Left kidney (tissue), 2 donors: ENCODE results near the gene ATP10A. TPM values are rescaled to one million over a fixed set of nuclear protein-coding genes. Genes with fewer than 3 reads are reported as not detected.
"Not testable (repeated sequence)": the region's sequence is repeated elsewhere in the genome, so short reads cannot be mapped to it uniquely, and the experiment has no call there.

ENCODE experiments used
- DNase-seq: peaks from one replicate; pipeline ENCODE4 v3.0.0-alpha.2; 2013
- polyA plus RNA-seq: library from polyadenylated mRNA; unstranded; fragments of 120-200 nt; gene quantifications from one replicate; pipeline ENCODE4 v1.2.1, GENCODE V29; 2013; ENCODE audit not compliant: insufficient read length

The ATP10A gene
- polyA plus RNA-seq, 1 donor: 4.1 TPM

DNA sequence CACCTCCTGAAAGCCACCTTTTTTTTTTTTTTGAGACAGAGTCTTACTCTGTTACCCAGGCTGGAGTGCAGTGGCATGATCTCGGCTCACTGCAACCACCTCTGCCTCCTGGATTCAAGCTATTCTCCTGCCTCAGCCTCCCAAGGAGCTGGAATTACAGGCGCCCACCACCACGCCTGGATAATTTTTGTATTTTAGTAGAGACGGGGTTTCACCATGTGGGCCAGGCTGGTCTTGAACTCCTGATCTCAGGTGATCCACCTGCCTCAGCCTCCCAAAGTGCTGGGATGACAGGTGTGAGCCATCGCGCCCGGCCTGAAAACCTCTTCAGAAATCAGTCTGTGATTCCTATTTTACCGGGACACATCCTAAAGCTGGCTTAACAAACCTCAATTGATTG is 91.4 kb downstream of the ATP10A start:
- DNase-seq: not testable (repeated sequence)

DNA sequence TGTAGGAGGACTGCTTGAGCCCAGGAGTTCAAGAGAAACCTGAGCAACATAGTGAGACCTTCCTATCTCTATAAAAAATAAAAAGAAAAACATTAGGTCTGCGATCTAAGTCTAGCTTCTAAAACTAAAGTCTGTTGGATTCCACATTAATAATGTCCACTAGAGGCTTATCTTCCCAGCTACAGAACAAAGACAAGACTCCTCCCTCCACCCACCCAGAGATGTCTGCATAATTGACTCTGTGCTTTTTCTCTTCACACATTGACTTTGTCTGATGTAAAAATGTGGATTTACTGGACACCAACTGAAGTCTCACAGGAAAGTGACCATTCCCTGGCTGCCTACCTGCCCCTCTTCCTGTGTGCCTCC is 91.8 kb downstream of the ATP10A start:
- no peak for DNase-seq

DNA sequence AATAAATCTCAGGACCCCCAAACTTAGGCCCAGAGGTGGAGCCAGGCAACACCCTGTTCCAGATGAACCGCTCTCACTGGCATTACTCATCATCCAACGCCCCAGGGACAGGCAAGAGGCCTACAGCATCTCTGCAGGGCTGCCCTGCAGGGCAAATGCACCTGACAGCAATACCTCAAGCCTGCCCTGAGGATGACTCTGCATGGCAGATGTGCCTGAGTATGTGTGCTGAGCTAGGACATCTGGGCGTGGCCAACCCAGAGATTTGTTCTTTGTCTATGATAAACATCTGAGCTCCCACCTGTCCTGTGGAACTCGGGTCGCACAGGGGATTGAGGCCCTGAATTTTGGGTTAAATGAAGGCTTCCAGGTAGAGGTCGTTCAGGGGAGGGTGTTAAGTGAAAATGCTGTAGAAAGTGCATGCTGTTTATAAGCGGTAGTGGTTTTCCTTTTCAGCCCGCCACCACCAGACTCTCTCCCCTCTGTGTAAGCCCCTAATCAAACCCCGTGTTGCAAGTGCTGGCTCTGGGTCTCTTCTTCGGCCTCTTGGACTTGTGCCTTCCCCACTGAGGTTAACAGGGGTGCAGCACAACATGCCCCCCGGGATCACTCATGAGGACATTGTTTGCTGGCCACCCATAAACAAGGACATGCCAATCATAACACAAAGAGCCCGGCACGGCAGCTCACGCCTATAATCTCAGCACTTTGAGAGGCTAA is 92.3 kb downstream of the ATP10A start:
- DNase-seq: no peak

DNA sequence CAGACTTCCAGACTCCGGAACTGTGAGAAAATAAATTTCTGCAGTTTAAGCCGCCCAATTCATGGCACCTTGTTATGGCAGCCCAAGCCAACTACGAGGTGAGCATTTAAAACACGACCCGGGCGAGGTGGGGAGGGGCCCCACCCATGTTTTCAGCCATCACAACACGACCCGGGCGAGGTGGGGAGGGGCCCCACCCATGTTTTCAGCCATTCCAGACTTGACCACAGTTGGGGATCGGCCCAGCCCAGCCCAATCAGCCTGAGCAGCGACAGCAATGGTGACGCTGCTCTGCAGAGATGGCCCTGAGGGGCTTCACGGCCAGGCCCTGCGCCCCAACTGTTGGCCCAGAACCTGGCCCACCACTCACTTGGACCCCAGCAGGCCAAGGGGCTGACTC is 93.1 kb downstream of the ATP10A start:
- DNase-seq: no peak

DNA sequence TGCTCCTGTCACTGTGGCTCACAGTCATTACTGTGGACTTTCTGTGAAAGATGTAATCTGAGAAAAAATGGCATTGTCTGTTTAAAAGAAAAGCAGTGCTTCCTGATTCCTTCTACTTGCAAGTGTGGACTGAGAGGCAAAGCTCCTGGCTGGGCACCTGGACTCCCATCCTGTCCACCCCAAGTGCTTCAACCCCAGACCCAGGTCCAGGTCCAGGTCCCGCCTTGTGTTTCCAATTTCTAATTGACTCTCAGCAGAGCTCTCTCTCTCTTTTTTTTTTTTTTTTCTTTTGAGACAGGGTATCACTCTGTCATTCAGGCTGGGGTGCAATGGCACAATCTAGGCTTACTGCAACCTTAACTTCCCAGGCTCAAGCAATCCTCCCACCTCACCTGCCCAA is 94.9 kb downstream of the ATP10A start:
- no peak for DNase-seq

DNA sequence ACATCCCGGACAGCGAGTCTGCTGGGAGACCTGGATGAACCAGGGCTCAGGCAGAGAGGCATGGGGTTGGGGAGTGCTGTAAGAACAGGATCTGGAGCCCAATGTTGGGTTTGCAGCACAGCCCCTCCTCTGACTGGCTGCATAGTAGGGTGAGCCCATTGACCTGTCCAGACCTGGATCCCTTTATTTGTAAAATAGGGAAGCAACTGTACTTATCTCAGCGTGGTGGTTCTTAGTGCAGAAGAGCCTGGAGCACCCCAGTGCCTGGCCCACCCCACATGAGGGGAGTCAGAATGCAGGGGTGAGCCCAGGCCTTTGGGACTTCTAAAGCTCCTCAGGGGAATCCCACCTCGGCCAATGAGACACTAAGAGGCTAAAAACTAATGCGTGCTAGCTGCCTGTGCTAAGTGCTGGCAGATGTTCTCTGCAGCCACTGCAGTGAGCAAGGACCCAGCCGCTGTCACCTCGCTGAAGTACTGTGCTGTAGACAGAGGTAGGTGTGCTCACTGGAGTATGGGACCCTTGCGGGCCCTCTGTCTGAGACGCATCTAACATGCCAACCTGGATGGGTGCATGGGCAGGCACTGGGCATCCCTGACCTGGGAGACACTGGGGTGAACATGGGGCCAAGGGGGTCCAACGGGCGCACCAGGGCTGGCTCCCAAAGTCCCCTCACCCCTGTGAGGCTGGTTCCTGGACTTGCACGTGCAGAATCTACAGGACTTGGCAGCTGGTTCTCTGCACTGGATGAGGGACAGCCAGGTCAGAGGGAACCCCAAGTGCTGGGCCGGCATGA is 95.6 kb downstream of the ATP10A start:
- DNase-seq: no peak

DNA sequence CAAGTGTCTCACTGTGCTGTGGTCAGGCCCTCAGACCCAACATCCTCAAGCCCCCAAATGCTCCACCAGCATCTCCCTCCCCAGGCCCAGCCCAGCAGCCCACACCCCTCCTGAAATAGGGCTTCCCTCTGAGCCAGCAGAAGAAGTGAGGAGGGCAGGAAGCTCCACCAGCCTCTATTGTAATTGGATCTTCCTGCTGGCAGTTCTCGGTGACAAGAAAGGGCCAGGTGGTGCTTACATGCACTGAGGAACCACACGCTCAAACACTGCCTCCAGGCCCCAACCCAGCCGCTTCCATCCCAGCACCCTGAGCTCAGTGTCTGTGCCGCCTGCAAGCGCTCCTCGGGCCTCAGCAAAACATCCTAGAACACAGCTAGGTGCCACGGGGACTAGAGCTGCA is 96.7 kb downstream of the ATP10A start:
- DNase-seq: no peak

DNA sequence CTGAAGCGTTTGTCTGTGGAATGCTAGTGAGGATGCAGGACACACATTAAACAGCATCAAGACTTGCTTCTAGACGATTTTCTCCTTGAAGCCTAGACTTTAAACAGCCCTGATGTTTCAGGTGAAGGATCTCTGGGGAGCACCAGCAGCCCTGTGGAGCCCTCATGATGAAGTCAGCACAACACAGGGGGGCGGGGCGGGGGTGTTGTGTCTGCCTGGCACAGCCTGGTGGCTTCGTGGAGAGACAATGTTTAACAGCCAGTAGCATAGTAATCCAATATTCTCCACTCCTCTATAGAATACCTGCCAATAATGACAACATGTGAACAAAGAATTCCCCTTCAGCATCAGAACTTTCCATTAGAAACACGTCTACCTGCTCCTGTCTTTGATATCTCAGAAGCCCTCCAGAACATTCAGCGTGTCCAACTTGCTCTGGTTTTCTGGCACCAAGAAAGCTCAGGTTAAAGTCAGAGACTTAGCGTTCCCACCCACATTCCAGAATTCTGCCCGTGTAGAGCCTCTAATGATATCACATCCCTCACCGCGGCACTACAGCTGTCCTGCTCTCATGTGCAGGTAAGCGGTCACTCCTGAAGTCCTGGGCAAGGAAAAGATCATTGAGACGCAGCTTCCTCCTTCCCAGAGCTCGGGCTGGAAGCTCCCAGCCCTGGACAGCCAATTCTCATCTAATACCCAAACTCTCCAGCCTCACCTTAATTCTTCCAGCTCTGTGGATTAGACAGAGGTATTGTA is 98.0 kb downstream of the ATP10A start:
- no peak for DNase-seq

DNA sequence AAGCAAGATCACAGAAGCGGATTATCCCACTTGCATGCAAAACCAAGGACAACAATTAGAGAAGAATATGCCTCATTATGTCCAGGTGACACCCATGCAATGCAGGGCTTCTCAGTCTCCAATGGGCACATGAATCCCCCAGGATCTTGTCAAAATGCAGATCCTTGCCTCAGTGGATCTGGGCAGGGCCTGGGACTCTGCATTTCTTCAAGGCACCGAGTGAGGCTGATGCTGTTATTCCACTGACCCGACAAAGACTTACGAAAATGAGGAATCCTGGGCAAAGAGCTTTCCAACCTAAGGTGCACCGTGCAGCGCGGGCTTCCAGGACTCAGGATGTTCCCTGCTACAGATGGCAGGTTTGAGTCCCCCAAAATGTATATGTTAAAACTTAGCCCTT is 99.2 kb downstream of the ATP10A start:
- no peak for DNase-seq

DNA sequence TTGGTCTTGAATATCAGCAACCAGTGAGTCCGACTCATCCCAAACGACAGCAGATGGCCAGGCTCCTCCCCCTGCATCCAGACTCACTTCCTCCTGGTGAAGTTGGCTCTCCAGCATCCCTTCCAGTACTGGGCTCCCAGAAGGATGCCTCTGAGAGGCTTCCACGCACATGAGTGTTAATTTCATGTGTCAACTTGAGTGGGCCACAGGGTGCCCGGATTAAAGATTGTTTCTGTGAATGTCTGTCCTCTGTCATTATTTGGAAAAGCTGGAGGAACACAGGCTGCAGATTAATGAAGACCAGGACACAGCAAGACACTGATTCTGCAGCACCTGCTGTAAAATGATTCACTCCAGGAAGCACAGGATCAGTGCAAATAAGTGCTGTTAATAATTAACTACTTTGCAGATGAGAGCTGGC is 99.8 kb downstream of the ATP10A start:
- no peak for DNase-seq

DNA sequence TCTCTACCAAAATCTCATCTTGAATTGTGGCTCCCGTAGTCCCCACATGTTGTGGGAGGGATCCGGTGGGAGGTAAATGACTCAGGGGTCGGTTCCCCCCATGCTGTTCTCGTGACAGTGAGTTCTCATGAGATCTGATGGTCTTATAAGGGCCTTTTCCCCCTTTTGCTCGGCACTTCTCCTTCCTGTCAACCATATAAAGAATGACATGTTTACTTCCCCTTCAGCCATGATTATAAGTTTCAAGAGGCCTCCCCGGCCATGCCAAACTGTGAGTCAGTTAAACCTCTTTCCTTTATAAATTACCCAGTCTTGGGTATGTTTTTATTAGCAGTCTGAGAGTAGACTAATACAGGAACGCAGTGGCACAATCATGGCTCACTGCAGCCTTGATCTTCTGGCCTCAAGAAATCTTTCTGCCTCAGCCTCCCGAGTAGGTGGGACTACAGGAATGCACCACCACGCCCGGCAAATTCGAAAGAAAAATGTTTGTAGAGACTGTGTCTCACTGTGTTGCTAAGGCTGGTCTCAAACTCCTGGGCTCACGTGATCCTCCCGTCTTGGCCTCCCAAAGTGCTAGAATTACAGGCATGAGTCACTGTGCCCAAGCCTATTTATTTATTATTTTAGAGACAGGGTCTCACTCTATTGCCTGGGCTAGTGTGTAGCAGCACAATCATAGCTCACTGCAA is 101.0 kb downstream of the ATP10A start:
- DNase-seq: no peak

DNA sequence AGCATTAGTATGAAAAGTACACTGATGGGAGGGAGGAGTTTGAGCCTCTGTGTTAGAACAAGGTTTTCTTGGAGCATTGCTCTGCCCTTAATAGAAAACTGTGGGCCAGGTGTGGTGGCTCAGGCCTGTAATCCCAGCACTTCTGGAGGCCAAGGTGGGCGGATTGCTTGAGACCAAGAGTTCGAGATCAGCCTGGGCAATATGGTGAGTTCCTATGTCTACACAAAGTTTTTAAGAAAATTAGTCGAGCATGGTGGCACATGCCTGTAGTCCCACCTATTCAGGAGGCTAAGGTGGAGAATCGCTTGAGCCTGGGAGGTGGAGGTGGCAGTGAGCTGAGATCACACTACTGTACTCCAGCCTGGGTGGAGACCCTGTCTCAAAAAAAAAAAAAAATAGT is 103.7 kb downstream of the ATP10A start:
- DNase-seq: no peak

DNA sequence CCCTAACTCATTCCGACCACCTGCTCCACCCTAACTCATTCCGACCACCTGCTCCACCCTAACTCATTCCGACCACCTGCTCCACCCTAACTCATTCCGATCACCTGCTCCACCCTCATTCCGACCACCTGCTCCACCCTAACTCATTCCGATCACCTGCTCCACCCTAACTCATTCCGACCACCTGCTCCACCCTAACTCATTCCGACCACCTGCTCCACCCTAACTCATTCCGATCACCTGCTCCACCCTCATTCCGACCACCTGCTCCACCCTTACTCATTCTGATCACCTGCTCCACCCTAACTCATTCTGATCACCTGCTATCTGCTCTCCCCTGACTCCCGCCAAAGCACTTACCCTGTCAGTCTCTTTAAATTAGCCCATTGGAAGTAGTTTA is 104.5 kb downstream of the ATP10A start:
- DNase-seq: not testable (repeated sequence)

DNA sequence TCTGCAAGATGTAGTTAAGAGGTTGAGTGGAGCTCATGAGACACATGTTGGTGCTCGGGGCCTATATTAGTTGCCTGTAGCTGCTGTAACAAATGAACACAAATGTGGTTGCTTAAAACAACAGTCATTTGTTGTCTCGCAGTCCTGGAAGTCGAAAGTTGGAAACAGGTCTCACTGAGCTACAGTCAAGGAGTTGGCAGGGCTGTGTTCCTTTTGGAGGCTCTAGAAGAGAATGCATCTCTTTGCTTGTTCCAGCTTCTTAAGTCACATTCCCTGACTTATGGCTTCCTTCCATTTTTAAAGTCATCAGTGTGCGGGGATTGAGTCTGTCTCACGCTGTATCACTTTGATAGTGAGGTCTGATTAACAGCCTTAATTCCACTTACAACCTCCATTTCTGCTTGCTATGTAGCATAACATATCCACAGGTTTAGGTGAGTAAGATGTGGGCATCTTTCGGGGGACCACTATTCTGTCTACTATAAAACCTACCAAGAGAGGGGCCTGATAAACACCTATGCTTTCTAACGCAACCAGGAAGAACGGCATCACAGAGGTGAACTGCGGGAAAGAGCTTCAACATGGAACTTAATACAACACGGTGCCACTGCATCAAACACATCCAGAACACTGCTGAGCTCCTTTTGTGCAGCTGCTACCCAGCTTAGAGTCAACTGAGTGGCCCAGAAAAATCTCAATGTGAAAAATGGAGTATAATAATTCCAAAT is 119.4 kb downstream of the ATP10A start:
- no peak for DNase-seq

DNA sequence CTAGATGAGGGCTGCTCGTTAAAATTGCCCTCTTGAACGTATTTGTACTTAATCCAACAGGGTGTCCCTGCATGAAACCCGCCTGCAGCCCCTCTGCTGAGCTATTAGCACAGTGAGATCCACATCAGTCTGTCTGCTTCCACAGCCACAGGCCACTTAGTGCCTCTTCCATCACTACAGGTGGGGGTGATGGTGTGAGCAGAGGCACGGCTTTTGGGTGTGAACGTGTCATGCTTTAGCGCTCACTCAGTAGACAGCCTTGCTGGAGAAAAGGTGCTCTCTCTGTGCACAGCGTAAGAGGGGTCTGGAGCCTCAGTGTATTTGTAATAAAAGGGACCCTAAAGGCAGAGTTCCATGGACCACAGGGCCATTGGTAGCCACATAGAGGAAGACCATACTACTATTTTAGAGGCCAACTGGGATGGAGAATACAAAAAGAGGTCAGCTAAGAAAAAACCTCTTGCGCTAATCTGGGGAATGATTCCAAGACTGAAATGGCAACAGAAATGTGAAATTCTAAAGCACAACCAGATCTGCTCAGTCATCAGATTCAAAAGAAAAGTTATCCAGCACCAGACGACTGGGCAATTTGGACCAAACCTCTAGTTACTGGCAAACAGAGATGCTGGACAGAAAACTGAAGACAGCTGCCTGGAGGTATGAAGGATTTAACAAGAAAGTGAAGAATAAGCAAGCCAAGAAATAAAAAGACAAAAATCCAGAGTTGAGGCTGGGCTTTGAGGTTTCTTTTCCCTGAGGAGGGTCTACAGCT is 120.2 kb downstream of the ATP10A start:
- no peak for DNase-seq

DNA sequence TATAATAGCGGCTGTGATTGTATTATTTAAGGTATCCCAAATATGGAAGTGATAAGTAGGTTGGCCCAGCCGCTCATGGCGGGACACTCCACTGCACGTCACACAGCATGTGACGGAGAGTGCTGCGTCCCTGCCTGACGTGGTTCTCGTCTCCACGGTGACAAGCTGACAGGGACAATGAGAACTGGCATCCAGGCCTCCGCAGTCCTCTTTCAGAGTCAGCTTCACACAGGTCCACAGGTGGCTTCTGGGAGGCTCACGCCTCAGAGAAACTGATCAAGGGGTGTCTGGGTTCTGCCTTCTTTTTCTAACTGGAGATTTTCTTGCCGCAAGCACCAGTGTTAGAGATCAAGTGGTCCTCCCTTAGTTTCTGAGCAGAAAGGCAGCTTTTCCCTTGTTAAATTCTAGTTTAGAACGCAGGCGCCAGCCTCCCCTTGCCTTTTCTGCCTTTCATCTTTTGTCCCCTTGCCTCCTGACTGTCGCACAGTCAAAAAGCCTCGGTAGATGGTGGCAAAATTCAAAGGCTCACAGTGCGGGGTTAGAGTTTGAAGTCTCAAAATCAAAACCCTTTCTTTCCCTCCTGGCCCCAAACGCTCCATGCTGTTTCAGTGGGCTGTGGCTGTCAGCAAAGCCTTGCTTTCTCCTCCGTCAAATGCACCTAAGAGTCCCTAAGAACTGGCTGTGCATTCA is 120.9 kb downstream of the ATP10A start:
- DNase-seq: no peak

DNA sequence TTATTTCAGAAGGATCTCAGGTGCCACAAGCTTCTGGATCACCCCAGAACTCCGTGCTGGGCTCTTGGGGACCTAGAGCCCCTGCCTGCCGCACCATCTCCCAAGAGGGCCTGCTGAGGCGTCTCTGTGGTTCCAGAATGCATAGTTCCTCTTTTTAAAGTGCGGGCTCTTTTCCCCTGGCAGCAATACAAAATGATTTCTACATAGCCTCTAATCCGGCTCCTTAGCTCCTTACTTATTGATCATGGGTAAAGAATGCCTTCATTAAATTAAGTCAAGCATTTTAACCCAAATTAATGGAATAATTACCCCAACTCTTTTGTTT is 121.9 kb downstream of the ATP10A start:
- no peak for DNase-seq

DNA sequence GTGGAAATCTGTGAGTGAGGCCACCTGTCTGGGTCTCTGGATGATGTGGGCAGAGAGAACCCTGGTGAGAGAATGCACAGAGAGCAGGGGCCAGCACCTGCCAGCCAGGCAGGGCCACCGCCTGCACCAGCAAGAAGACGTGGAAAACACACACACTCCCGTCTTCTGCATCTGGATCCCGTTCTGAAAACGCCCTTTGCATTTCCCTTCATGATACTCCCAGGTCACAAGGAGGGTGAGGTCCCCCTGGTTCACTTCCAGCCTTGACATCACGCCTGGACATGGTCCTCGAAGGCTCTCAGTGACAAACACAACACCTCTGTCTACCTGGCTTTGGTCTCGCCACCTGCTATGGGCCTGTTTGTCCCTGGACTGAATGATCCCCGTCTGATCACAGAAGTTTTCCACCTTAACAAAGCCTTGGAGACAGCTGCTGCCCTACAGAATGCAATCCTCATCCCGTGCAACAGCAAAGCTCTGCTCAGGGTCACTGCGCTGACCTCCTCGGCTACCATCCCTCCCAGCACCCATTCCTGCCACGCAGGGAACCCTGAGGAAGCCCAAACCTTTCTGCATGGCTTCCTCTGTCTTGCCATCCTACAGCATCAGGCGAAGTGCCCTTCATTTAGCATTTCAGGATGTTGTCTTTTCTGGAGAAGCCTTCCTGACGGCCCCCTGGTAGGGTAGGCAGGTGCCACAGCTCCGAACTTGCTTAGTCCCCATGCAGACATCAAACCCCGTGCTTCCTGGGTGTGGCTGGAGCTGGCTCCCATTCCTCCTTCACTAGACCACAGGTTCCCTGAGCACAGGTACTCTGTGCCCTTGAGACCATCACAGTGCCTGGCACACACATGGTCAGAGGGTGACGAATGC is 122.5 kb downstream of the ATP10A start:
- DNase-seq: no peak

DNA sequence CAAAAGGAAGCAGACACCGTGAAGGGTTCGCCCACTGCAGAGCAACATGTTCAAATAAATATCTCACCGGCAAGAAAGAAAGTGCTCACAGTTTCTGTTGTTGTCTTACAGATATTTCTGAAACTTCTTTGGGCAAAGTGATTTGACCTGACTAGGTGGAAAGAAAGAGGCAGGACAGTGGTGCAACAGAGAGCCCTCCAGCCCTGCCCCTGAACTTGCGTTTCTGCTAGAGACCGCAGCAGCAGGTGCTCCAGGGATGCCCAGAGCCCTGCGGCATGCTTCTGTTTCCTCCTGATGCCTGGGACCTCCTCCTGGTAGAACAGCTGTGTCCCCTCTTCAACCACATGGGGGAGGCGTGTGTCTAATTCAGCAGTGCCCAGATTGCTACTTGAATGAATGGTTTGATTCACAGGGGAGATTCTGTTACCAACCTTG is 123.4 kb downstream of the ATP10A start:
- peak; percentile 48 for DNase-seq
